ENCODE measurements around the gene ARHGAP32.

Gene ARHGAP32

DNA sequence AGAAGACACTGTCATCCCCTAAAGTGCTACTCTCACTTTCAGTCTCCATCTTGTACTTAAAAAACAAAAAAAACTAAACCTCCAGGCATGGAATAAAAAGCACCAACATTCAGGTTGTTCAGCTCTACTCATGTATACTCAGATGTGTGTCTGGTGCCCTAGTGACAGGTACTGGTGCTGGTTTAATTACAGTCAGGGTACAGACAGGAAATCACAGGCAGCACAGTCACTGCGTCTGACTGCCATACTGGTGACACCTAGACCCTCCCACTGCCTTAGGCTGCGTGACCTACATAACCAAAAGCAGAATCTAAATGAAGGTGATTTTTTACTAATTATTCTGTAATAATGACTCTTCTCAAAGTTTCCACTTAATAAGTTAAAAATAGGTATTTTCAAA, at the start of gene ARHGAP32:
Gene ARHGAP32, minus strand, starts transcription at position 176 of the 400 bp plus-strand sequence. Its CDS starts 127 bp downstream, at position 49.
- Histone ChIP-seq H3K9me2 (replicated peaks; ENCODE audit: control insufficient read depth, low read length) (no peaks in the 10 kb centered on the region), H3K79me2 (ENCODE audit: control insufficient read depth, low read length) (no peaks in the 10 kb centered on the region), H3F3A (ENCODE audit: control insufficient read depth, insufficient read depth) (no peaks in the 10 kb centered on the region), H3K4me3 (ENCODE audit: low read length) (no peak within 1 kb of the TSS), H3K36me3 (ENCODE audit: control insufficient read depth, low read length) (no peaks in the 10 kb centered on the region), H3K4me2 (ENCODE audit: low read length) (no peak within 1 kb of the TSS), H4K20me1 (ENCODE audit: control insufficient read depth, insufficient read depth, low read depth, low read length) (no peaks in the 10 kb centered on the region), H3K27me3 (ENCODE audit: control insufficient read depth, low read length) (no peaks in the 10 kb centered on the region), H3K27ac (ENCODE audit: low read depth, low read length) (no peak within 1 kb of the TSS), H3K9me3 (ENCODE audit: control insufficient read depth, insufficient read depth, low read length) (no peaks in the 10 kb centered on the region), H3K4me1 (ENCODE audit: control insufficient read depth, low read length) (no peaks in the 10 kb centered on the region)
- no peak for TF ChIP-seq EZH2phosphoT487 (IDR thresholded peaks at IDR 0.05; ENCODE audit: borderline replicate concordance, low read length)
- TF ChIP-seq, protein P1, sequence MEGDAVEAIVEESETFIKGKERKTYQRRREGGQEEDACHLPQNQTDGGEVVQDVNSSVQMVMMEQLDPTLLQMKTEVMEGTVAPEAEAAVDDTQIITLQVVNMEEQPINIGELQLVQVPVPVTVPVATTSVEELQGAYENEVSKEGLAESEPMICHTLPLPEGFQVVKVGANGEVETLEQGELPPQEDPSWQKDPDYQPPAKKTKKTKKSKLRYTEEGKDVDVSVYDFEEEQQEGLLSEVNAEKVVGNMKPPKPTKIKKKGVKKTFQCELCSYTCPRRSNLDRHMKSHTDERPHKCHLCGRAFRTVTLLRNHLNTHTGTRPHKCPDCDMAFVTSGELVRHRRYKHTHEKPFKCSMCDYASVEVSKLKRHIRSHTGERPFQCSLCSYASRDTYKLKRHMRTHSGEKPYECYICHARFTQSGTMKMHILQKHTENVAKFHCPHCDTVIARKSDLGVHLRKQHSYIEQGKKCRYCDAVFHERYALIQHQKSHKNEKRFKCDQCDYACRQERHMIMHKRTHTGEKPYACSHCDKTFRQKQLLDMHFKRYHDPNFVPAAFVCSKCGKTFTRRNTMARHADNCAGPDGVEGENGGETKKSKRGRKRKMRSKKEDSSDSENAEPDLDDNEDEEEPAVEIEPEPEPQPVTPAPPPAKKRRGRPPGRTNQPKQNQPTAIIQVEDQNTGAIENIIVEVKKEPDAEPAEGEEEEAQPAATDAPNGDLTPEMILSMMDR (IDR thresholded peaks at IDR 0.05; ENCODE audit: low read depth, low read length, poor library complexity, severe bottlenecking) = no peak

DNA sequence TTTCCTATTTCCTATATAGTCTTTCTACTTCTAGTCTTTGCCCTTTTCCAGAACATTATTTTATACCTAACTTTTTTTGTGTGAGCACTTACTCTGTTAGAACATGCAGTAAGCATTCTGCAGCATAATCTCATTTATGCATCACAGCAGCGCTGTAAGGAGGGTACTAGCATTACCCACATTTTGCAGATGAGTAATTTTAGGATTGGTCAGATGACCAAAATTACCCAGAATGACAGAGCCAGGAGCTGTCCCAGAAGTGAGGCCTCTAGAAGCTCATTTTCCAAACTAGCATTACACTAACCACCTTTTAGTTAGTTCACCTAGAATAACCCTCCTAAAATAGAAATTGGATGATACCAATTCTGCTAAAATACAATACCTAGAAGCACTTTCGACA, 47.1 kb upstream of the ARHGAP32 start:
- Histone ChIP-seq H3F3A (ENCODE audit: control insufficient read depth, insufficient read depth) (no peaks in the 10 kb centered on the region), H4K20me1 (ENCODE audit: control insufficient read depth, insufficient read depth, low read depth, low read length) (no peaks in the 10 kb centered on the region), H3K4me2 (ENCODE audit: low read length) (no peak overlapping the region), H3K9me2 (replicated peaks; ENCODE audit: control insufficient read depth, low read length) (no peaks in the 10 kb centered on the region), H3K36me3 (ENCODE audit: control insufficient read depth, low read length) (no peaks in the 10 kb centered on the region), H3K4me3 (ENCODE audit: low read length) (no peak overlapping the region), H3K27ac (ENCODE audit: low read depth, low read length) (no peak overlapping the region), H3K27me3 (ENCODE audit: control insufficient read depth, low read length) (no peaks in the 10 kb centered on the region; the same call in none of the 2 replicates), H3K9me3 (ENCODE audit: control insufficient read depth, insufficient read depth, low read length) (no peaks in the 10 kb centered on the region), H3K79me2 (ENCODE audit: control insufficient read depth, low read length) (no peaks in the 10 kb centered on the region), H3K4me1 (ENCODE audit: control insufficient read depth, low read length) (no peaks in the 10 kb centered on the region)
- TF ChIP-seq EZH2phosphoT487 (IDR thresholded peaks at IDR 0.05; ENCODE audit: borderline replicate concordance, low read length) = no peak
- TF ChIP-seq, protein P1 (IDR thresholded peaks at IDR 0.05; ENCODE audit: low read depth, low read length, poor library complexity, severe bottlenecking) = no peak

DNA sequence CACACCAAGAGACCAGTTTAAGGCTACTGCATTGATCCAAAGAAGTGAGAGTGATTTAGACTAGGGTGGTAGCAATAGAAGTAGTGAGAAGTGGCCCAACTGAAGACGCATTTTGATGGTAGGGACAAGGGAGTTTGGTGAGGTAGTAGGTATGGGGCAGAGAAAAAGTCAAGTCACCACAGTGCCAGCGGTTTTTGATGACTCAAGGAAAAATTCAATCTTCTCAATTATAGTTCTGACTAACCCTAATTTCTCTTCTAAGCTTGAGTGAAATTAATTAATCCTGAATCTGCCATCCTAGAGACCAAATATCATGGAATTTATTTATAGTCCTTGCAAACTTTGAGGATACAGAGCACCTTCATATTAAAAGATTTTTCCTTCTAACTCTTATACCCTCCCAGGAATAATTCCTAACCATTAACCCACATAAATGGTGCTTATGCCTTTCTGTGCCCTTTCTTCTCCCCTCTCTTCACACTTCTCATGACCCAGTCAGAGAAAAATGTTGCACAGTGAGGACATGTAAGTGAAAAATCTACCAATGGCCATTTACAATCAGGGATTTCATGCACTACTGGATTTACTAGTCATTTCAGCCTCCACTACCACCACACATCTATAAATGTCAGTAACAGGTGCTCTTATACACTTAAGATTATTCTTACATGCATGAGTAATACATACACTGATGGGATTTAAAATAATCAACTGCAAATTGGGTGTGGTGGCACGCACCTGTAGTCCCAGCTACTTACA, 45.9 kb upstream of the ARHGAP32 start:
- H3K4me3 ChIP-seq (ENCODE audit: low read length) = no peak overlapping the region
- H4K20me1 ChIP-seq (ENCODE audit: control insufficient read depth, insufficient read depth, low read depth, low read length) = no peaks in the 10 kb centered on the region
- H3K79me2 ChIP-seq (ENCODE audit: control insufficient read depth, low read length) = no peaks in the 10 kb centered on the region
- H3K4me1 ChIP-seq (ENCODE audit: control insufficient read depth, low read length) = no peaks in the 10 kb centered on the region
- no peaks in the 10 kb centered on the region for H3K36me3 ChIP-seq (ENCODE audit: control insufficient read depth, low read length)
- H3K9me2 ChIP-seq (replicated peaks; ENCODE audit: control insufficient read depth, low read length) = no peaks in the 10 kb centered on the region
- TF ChIP-seq, protein P1 (IDR thresholded peaks at IDR 0.05; ENCODE audit: low read depth, low read length, poor library complexity, severe bottlenecking) = no peak
- TF ChIP-seq EZH2phosphoT487 (IDR thresholded peaks at IDR 0.05; ENCODE audit: borderline replicate concordance, low read length) = no peak
- no peaks in the 10 kb centered on the region; the same call in none of the 2 replicates for H3K27me3 ChIP-seq (ENCODE audit: control insufficient read depth, low read length)
- H3F3A ChIP-seq (ENCODE audit: control insufficient read depth, insufficient read depth) = no peaks in the 10 kb centered on the region
- H3K27ac ChIP-seq (ENCODE audit: low read depth, low read length) = no peak overlapping the region
- H3K4me2 ChIP-seq (ENCODE audit: low read length) = no peak overlapping the region
- no peaks in the 10 kb centered on the region for H3K9me3 ChIP-seq (ENCODE audit: control insufficient read depth, insufficient read depth, low read length)

Measured in DOHH2 (cell line).